ENCODE results near the gene CHMP2A. TPM values are rescaled to one million over a fixed set of nuclear protein-coding genes. Genes with fewer than 3 reads are reported as not detected.

Gene CHMP2A
- total and polyA plus RNA-seq, 2 of the 4 experiments (the other 2 are of a cell fraction) = 105 to 183 TPM

GRCh38 chr19:58572026-58572817 is 17.3 kb upstream of the CHMP2A start (continued):
- no peak for TF ChIP-seq CHD1 (IDR thresholded peaks at IDR 0.05; ENCODE audit: low read depth, low read length)
- TF ChIP-seq SMC3 (IDR thresholded peaks at IDR 0.05; ENCODE audit: low read depth, low read length) = no peak

- POLR2A ChIA-PET (ENCODE audit: unreplicated experiment) = no interaction called here
- TF ChIP-seq SMC3 (IDR thresholded peaks at IDR 0.05; ENCODE audit: low read depth, low read length) (no peak), MAFK (IDR thresholded peaks at IDR 0.05; ENCODE audit: low read depth, low read length) (no peak), MAZ (IDR thresholded peaks at IDR 0.05; ENCODE audit: borderline replicate concordance, low read depth, low read length) (no peak), CHD1 (IDR thresholded peaks at IDR 0.05; ENCODE audit: low read depth, low read length) (no peak), RCOR1 (IDR thresholded peaks at IDR 0.05; ENCODE audit: insufficient replicate concordance, low read length) (no peak), USF2 (IDR thresholded peaks at IDR 0.05; ENCODE audit: low read depth, low read length) (no peak), CTCF (conservative IDR thresholded peaks at IDR 0.05; ENCODE audit: low read depth, low read length) (no peak), POLR2A (IDR thresholded peaks at IDR 0.05; ENCODE audit: low read depth, low read length) (no peak), MXI1 (IDR thresholded peaks at IDR 0.05; ENCODE audit: borderline replicate concordance, low read depth, low read length) (no peak), BHLHE40 (IDR thresholded peaks at IDR 0.05; ENCODE audit: low read depth, low read length) (no peak), ELK1 (IDR thresholded peaks at IDR 0.05; ENCODE audit: borderline replicate concordance, low read depth, low read length) (no peak), RFX5 (IDR thresholded peaks at IDR 0.05; ENCODE audit: low read depth, low read length) (no peak)
Measured at GRCh38 chr19:58571575-58571947, 16.7 kb upstream of the CHMP2A start.

More at GRCh38 chr19:58571575-58571947, 16.7 kb upstream of the CHMP2A start:
- DNase-seq = no peak
- Histone ChIP-seq H3K36me3 (ENCODE audit: control insufficient read depth, insufficient read depth, low read length) (peaks cover 13% of the 10 kb centered on the region; the same call in 1 of the 2 replicates), H3K79me1 (ENCODE audit: low read depth in 1 of 2, low read length in 2 of 2) (peaks cover 9 to 32% of the 10 kb centered on the region in 2 experiments; a peak in 3 of 4 replicates), H3K23ac (ENCODE audit: low read depth, low read length) (no peak overlapping the region), H3K4ac (ENCODE audit: low read depth, low read length) (no peak overlapping the region), H3K4me1 (ENCODE audit: control insufficient read depth, insufficient read depth, low read length) (peaks cover 2% of the 10 kb centered on the region; the same call in 1 of the 2 replicates), H2BK15ac (ENCODE audit: low read depth, low read length) (no peak overlapping the region), H3K14ac (replicated peaks; ENCODE audit: low read depth, low read length) (no peak overlapping the region), H4K8ac (ENCODE audit: low read depth in 2 of 2, low read length in 2 of 2) (no peak overlapping the region), H4K20me1 (ENCODE audit: insufficient read depth, low read length) (0 out of 2 replicates have a peak, but pooled peaks cover 4% of the 10 kb centered on the region), H3K18ac (ENCODE audit: low read depth, low read length) (no peak overlapping the region), H2BK20ac (ENCODE audit: low read depth, low read length) (no peak overlapping the region), H3K4me2 (ENCODE audit: low read depth, low read length) (no peak overlapping the region), H2AK9ac (replicated peaks; ENCODE audit: low read depth, low read length, poor library complexity) (no peak overlapping the region), H3K9me3 (ENCODE audit: control insufficient read depth, insufficient read depth, low read length) (no peaks in the 10 kb centered on the region), H3K9ac (ENCODE audit: low read depth, low read length) (no peak overlapping the region), H3K27ac (ENCODE audit: insufficient read depth, low read length) (no peak overlapping the region), H2AK5ac (ENCODE audit: low read depth, low read length) (no peak overlapping the region), H2AFZ (replicated peaks; ENCODE audit: low read length, poor library complexity) (no peak overlapping the region), H2BK5ac (ENCODE audit: low read depth, low read length, poor library complexity, severe bottlenecking) (no peak overlapping the region), H4K91ac (ENCODE audit: insufficient read depth, low read depth, low read length) (no peak overlapping the region), H4K5ac (ENCODE audit: low read depth, low read length) (no peak overlapping the region), H3K4me3 (ENCODE audit: insufficient read depth, low read depth, low read length) (no peak overlapping the region), H3K56ac (ENCODE audit: extremely low read depth, insufficient read depth, low read length) (no peak overlapping the region), H3K27me3 (ENCODE audit: control insufficient read depth, insufficient read depth, low read length) (no peaks in the 10 kb centered on the region), H3K9me1 (ENCODE audit: insufficient read depth, low read length) (peaks cover 9% of the 10 kb centered on the region), H2BK120ac (ENCODE audit: low read depth, low read length) (no peak overlapping the region)
- CTCF ChIA-PET = no interaction called here
- no peak for ATAC-seq (ENCODE audit: low read depth)
- in situ Hi-C loops (cut with MboI; ENCODE audit: low sequenced_read_pairs) (no loop called here), intact Hi-C loops (cut with micrococcal nuclease) (no loop called here), dilution Hi-C loops (cut with HindIII; ENCODE audit: low sequenced_read_pairs, unreplicated experiment) (no loop called here)
- WGBS, 2 experiments (ENCODE audit: extremely low coverage in 2 of 2, insufficient read length in 1 of 2) = 100% methylated on average over 5 of the region's 8 CpGs; no CpG with 5 or more reads in 1 of the 2 experiments
- BruUV-seq (replicated peaks) = no TSS peak
